H1 (cell line): Measurements from ENCODE around the gene NHP2. TPM values are rescaled to one million over a fixed set of nuclear protein-coding genes. Genes with fewer than 3 reads are reported as not detected.

ENCODE experiments used
- CTCF ChIA-PET: fragments of 300-600 bp; sonication (Branson Sonifier 250); formaldehyde crosslinking; loops from one replicate; lab custom pipeline; 2021; ENCODE audit not compliant: partially characterized antibody; lab: Charles Lee
- POLR2A ChIA-PET: fragments of 300-600 bp; sonication (Branson Sonifier 250); formaldehyde crosslinking; loops from one replicate; lab custom pipeline; 2021; ENCODE audit warnings: inconsistent platforms; ENCODE audit not compliant: partially characterized antibody; lab: Charles Lee
- DNase-seq, 2 experiments: peaks; one replicate each; pipeline versions ENCODE4 v3.0.0 to v3.0.0-alpha.2; 2010 to 2022; ENCODE audit warnings: low spot score in 2 of 2, low read depth in 1 of 2, mixed read lengths in 1 of 2
- FAIRE-seq: peaks from 2 replicates; lab custom pipeline; 2011; peaks lifted over from hg19 to GRCh38; lab: Jason Lieb, UNC
- H2AFZ ChIP-seq: 2 replicates; pipeline ENCODE4 v1.8.1; 2012; ENCODE audit warnings: low read length, inconsistent platforms
- H2AK5ac ChIP-seq: 2 replicates; pipeline ENCODE4 v1.6.1; 2013; ENCODE audit warnings: low read depth, low read length
- H2BK120ac ChIP-seq: replicated peaks from 2 replicates; pipeline ENCODE3; 2013; ENCODE audit warnings: low read depth, low read length, inconsistent platforms
- H2BK12ac ChIP-seq: 2 replicates; pipeline ENCODE4 v1.6.1; 2013; ENCODE audit warnings: low read depth, low read length
- H2BK15ac ChIP-seq: 2 replicates; pipeline ENCODE4 v1.6.1; 2013; ENCODE audit warnings: low read length
- H2BK20ac ChIP-seq: 2 replicates; pipeline ENCODE4 v1.6.1; 2013; ENCODE audit warnings: low read length
- H2BK5ac ChIP-seq: 2 replicates; pipeline ENCODE4 v1.6.1; 2013; ENCODE audit warnings: low read depth, low read length
- H3K14ac ChIP-seq: 2 replicates; pipeline ENCODE4 v1.6.1; 2013; ENCODE audit warnings: inconsistent platforms; ENCODE audit not compliant: insufficient read length
- H3K18ac ChIP-seq: 2 replicates; pipeline ENCODE4 v1.6.1; 2013; ENCODE audit warnings: low read length; ENCODE audit errors: extremely low read depth
- H3K23ac ChIP-seq: 2 replicates; pipeline ENCODE4 v1.6.1; 2013; ENCODE audit warnings: inconsistent platforms; ENCODE audit not compliant: insufficient read length
- H3K23me2 ChIP-seq: 2 replicates; pipeline ENCODE4 v1.6.1; 2013; ENCODE audit warnings: low read depth, low read length
- H3K27ac ChIP-seq: 2 replicates; pipeline ENCODE4 v1.6.1; 2011; ENCODE audit warnings: low read depth, low read length, inconsistent platforms
- H3K27me3 ChIP-seq, 4 experiments: replicated peaks in 1 of 4; 1 replicate in 1 of 4; 2 replicates in 3 of 4; pipeline versions ENCODE4 v1.6.1 to v1.8.1; 2011 to 2013; ENCODE audit warnings: low read length in 3 of 4, mild to moderate bottlenecking in 3 of 4, inconsistent platforms in 2 of 4, mixed read lengths in 2 of 4, moderate library complexity in 1 of 4; ENCODE audit not compliant: control insufficient read depth in 3 of 4, insufficient read depth in 3 of 4; ENCODE audit errors: extremely low read depth in 1 of 4
- H3K36me3 ChIP-seq, 4 experiments: 2 replicates each; pipeline versions ENCODE4 v1.6.1 to v1.8.1; 2011 to 2013; ENCODE audit warnings: mild to moderate bottlenecking in 4 of 4, low read length in 3 of 4, moderate library complexity in 2 of 4, control low read depth in 1 of 4, inconsistent platforms in 1 of 4; ENCODE audit not compliant: insufficient read depth in 4 of 4, control insufficient read depth in 2 of 4
- H3K4ac ChIP-seq: replicated peaks from 2 replicates; pipeline ENCODE3; 2013; ENCODE audit warnings: low read length, low read depth, mixed read lengths, inconsistent platforms; ENCODE audit not compliant: insufficient read length
- H3K4me1 ChIP-seq, 4 experiments: replicated peaks in 1 of 4; 1 replicate in 1 of 4; 2 replicates in 3 of 4; pipeline versions ENCODE4 v1.6.1 to v1.8.1; 2011 to 2013; ENCODE audit warnings: low read length in 3 of 4, inconsistent platforms in 2 of 4, mixed read lengths in 1 of 4; ENCODE audit not compliant: insufficient read depth in 4 of 4, control insufficient read depth in 3 of 4
- H3K4me2 ChIP-seq, 2 experiments: 2 replicates each; pipeline versions ENCODE4 v1.6.1 to v1.8.1; 2011 to 2013; ENCODE audit warnings: low read depth in 2 of 2, low read length in 2 of 2, control low read depth in 1 of 2, inconsistent platforms in 1 of 2, mild to moderate bottlenecking in 1 of 2; ENCODE audit not compliant: insufficient read depth in 1 of 2
- H3K4me3 ChIP-seq, 4 experiments: fragments of 200-600, 300-600 bp in 1 of 4; sonication (generic), shearing (Covaris generic), sonication (Bioruptor Twin) in 1 of 4; 2 replicates each; pipeline versions ENCODE4 v1.5.1 to v1.8.1; 2011 to 2016; ENCODE audit warnings: low read length in 4 of 4, low read depth in 3 of 4, control low read depth in 2 of 4, inconsistent platforms in 2 of 4, mild to moderate bottlenecking in 2 of 4, mixed read lengths in 1 of 4, moderate library complexity in 1 of 4; ENCODE audit not compliant: insufficient read depth in 2 of 4; ENCODE audit errors: extremely low read depth in 1 of 4
- H3K56ac ChIP-seq: replicated peaks from 2 replicates; pipeline ENCODE3; 2013; ENCODE audit warnings: low read depth, mild to moderate bottlenecking, mixed read lengths, low read length, inconsistent platforms; ENCODE audit not compliant: insufficient read length
- H3K79me1 ChIP-seq: 2 replicates; pipeline ENCODE4 v1.6.1; 2013; ENCODE audit warnings: low read depth, low read length, control low read depth
- H3K79me2 ChIP-seq, 2 experiments: 2 replicates each; pipeline versions ENCODE4 v1.6.1 to v1.8.1; 2012 to 2013; ENCODE audit warnings: low read length in 2 of 2, mild to moderate bottlenecking in 2 of 2, inconsistent platforms in 1 of 2; ENCODE audit not compliant: insufficient read depth in 2 of 2, control insufficient read depth in 1 of 2
- H3K9ac ChIP-seq, 4 experiments: replicated peaks in 1 of 4; 1 replicate in 1 of 4; 2 replicates in 3 of 4; pipeline versions ENCODE4 v1.6.1 to v1.8.1; 2011 to 2013; ENCODE audit warnings: low read depth in 3 of 4, low read length in 3 of 4, control low read depth in 2 of 4, mild to moderate bottlenecking in 2 of 4, moderate library complexity in 2 of 4, inconsistent platforms in 1 of 4; ENCODE audit errors: extremely low read depth in 1 of 4
- H3K9me3 ChIP-seq, 2 experiments: 2 replicates each; pipeline versions ENCODE4 v1.6.1 to v1.8.1; 2012 to 2013; ENCODE audit warnings: mild to moderate bottlenecking in 2 of 2, moderate library complexity in 2 of 2, control low read depth in 1 of 2, inconsistent platforms in 1 of 2, low read depth in 1 of 2, low read length in 1 of 2, mixed read lengths in 1 of 2; ENCODE audit not compliant: insufficient read depth in 2 of 2
- H4K20me1 ChIP-seq, 2 experiments: replicated peaks in 1 of 2; 2 replicates each; pipeline versions ENCODE3 to v1.8.1; 2011 to 2013; ENCODE audit warnings: inconsistent platforms in 2 of 2, low read length in 2 of 2, mild to moderate bottlenecking in 1 of 2; ENCODE audit not compliant: insufficient read depth in 2 of 2, control insufficient read depth in 1 of 2
- H4K5ac ChIP-seq: 2 replicates; pipeline ENCODE4 v1.6.1; 2013; ENCODE audit warnings: low read length, low read depth, mixed read lengths, inconsistent platforms; ENCODE audit not compliant: insufficient read length
- H4K8ac ChIP-seq: 2 replicates; pipeline ENCODE4 v1.8.0; 2013; ENCODE audit warnings: mild to moderate bottlenecking, moderate library complexity, low read length, inconsistent platforms; ENCODE audit not compliant: insufficient read depth; ENCODE audit errors: extremely low read depth
- H4K91ac ChIP-seq: replicated peaks from 2 replicates; pipeline ENCODE3; 2013; ENCODE audit warnings: low read length, mixed read lengths, inconsistent platforms; ENCODE audit not compliant: insufficient read length
- CBX5 ChIP-seq: fragments of 300-800, 300-1000 bp; sonication (generic); IDR thresholded peaks from 2 replicates; pipeline ENCODE4 v1.7.1; 2016; ENCODE audit warnings: antibody characterized with exemption, low read length, low read depth
- TAF7 ChIP-seq: optimal IDR thresholded peaks from 2 replicates; pipeline ENCODE3; 2011; ENCODE audit warnings: low read depth, mild to moderate bottlenecking, inconsistent platforms, low read length, moderate library complexity, borderline replicate concordance
- WGBS, 2 experiments: shearing (Covaris generic) in 1 of 2; methylation state at CpG; one replicate each; pipeline versions ENCODE4 v1.1.6 to v1.1.7; 2013 to 2015; ENCODE audit warnings: low lambda C conversion rate in 2 of 2, mixed read lengths in 2 of 2, inconsistent platforms in 1 of 2, low coverage in 1 of 2, missing lambda C conversion rate in 1 of 2; ENCODE audit not compliant: insufficient replicate concordance in 2 of 2, insufficient coverage in 1 of 2, insufficient read length in 1 of 2; ENCODE audit errors: extremely low coverage in 1 of 2, missing lambda C conversion rate in 1 of 2; 5-methylcytosine and 5-hydroxymethylcytosine counted together
- polyA plus RNA-seq, 7 experiments: library from polyadenylated mRNA; depleted of rRNA in 3 of 7; stranded (reverse) in 5 of 7; unstranded in 2 of 7; fragments of >200 nt in 5 of 7; fragments of 200-250 nt in 2 of 7; gene quantifications; 1 replicate in 5 of 7; 2 replicates in 1 of 7; 4 replicates in 1 of 7; pipeline versions ENCODE4 v1.2.1 to v1.2.3, GENCODE V29; 2011 to 2013; ENCODE audit warnings: missing spikeins in 2 of 7, mixed read lengths in 2 of 7
- total RNA-seq: library from RNA; stranded (reverse); fragmentation: NEBNext Ultra II Directional; extraction: Animal tissue kit (Norgen Biotek cat#: 25700); gene quantifications from 2 replicates; pipeline ENCODE4 v1.2.1, GENCODE V29; 2021

NHP2 gene
- total and polyA plus RNA-seq, 2 of the 8 experiments (the other 6 are each of a cell fraction or from before 2014, with no cell fraction given) = 241 to 263 TPM

DNA sequence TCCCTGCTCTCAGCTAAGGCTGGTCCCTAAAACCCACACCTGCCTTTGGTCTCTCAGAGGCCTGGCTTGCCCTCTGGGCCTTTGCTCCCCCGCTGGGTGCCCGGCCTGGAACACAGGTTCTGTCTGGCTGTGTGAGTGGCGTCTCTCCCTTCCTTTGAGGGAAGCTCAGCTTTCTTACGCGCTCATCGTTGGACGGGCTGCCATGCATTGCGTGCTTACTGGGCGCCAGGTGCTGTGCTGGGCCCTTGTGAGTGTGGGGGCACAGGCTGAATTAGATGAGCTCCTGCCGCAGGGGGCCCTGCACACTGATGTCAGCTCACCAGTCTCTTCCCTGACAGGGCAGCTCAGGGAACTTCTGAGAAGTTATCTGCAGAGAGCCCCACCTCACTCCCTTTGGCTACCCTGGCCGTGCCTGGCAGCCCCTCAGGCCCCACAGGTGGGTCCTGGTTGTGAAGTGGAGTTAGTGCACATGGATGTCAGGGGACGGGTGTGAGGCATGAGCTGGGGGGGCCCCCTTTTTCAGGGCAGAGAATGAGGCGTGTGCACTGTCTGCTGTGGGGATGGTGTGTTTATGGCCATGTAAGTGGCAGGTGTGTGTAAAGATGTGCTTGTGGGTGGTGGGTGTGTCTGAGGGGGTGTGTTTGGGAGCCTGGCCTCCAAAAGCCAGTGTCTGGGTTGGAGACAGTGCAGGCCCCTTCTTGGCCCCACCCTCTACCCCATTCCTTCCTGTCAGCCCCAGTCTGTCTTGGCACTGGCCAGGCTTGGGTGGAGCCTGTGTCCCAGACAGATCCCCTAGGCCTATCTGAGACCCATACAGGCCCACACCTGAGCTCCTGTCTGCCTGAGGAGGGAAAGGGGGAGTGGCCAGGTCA lies 30.4 kb downstream of the NHP2 start:
- 80% methylated on average over 12 of the region's 13 CpGs; no CpG with 5 or more reads in 1 of the 2 experiments for WGBS, 2 experiments

More for the DNA sequence above, 30.4 kb downstream of the NHP2 start:
- Histone ChIP-seq H2BK15ac (peak overlapping the region; percentile 72; the same call in 1 of the 2 replicates), H2BK120ac (no peak overlapping the region), H3K36me3 (peaks cover 9 to 29% (median 20%) of the 10 kb centered on the region in 4 experiments; a peak in 7 of 8 replicates), H3K4me3 (no peak overlapping the region), H4K5ac (no peak overlapping the region), H3K9ac (no peak overlapping the region), H4K20me1 (peaks cover 7% of the 10 kb centered on the region in 2 experiments), H4K91ac (peak overlapping the region; percentile 77), H3K4ac (no peak overlapping the region), H2AFZ (no peak overlapping the region), H3K18ac (peak overlapping the region; percentile 87; the same call in 1 of the 2 replicates), H3K14ac (no peak overlapping the region), H2BK20ac (no peak overlapping the region), H2AK5ac (peak overlapping the region; percentile 40; the same call in 1 of the 2 replicates), H3K56ac (no peak overlapping the region), H3K27ac (no peak overlapping the region), H3K9me3 (no peaks in the 10 kb centered on the region), H3K79me2 (peaks cover 0 to 31% of the 10 kb centered on the region in 2 experiments; a peak in 2 of 4 replicates), H3K4me2 (no peak overlapping the region), H3K4me1 (peaks cover 12 to 51% (median 27%) of the 10 kb centered on the region in 4 experiments), H3K23ac (no peak overlapping the region), H3K23me2 (no peaks in the 10 kb centered on the region), H3K79me1 (peaks cover 9% of the 10 kb centered on the region), H2BK5ac (peak overlapping the region; percentile 96), H2BK12ac (0 out of 2 replicates have a peak overlapping the region, but pooled peaks have one; percentile 75), H3K27me3 (no peaks in the 10 kb centered on the region), H4K8ac (no peak overlapping the region)
- TF ChIP-seq TAF7 = peak; percentile 27
- no peak for TF ChIP-seq CBX5
- ChIA-PET POLR2A (interaction anchor here (0.7 to 40.7 kb wide), 11 partner anchors 7 to 81 kb away, joined by 3 to 1250 read pairs (median 7); partner anchors contain the start of genes HNRNPAB, N4BP3, NHP2 and RMND5B), CTCF (interaction anchor here (0.7 to 12.9 kb wide), 11 partner anchors 9 to 140 kb away, joined by 3 to 189 read pairs (median 4); partner anchors contain the start of genes NHP2 and RMND5B)
- DNase-seq (no peak), FAIRE-seq (no peak)
